ENCODE data around the gene INAVA.
A peak's percentile ranks its signal among the peaks of the same experiment; 100 is the strongest.

The INAVA gene, protein sequence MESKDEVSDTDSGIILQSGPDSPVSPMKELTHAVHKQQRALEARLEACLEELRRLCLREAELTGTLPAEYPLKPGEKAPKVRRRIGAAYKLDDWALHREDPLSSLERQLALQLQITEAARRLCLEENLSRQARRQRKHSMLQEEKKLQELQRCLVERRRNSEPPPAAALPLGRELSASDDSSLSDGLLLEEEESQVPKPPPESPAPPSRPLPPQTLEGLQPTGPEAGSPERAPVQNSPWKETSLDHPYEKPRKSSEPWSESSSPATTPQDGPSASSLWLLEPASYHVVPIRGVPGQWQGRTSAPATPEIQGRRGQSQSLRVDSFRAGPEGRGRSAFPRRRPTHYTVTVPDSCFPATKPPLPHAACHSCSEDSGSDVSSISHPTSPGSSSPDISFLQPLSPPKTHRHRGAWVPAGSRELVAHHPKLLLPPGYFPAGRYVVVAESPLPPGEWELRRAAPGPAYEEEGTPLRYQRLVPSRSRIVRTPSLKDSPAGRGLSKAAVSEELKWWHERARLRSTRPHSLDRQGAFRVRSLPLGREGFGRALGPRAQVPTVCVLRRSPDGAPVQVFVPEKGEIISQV

DNA sequence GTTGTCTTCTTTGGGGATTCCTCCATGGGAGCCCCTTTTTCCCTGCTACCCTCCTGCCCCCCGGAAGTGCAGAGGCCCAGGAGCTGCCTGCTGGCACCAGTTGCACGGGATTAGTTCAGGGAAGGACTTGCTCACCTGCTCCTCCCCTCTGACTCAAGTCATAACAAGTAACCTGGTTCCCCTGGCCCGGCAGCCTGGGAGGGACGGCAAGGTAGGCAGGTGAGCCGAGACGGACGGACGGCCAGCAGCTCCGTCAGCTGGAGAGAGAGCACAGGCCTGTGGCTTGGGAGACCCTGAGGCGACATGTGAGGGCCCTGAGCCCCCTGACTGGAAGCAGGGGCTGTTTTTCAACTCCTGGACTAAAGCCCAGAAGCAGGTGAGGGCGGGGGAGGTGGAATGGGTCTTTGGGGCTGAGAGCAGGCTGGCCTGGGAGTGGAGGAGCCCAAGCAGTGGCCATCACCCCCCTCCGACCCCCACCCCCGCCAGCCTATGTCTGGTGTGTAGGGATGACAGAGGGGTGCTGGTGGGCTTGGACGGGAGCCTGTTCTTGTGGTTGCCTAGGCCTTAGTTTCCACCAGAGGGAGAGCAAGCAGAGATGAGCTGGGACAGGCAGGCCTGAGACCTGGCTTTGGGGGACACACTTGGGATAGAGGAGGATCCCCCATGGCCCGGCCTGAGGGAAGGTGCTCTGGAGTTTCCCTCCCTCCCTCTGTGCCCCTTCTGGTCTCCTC lies at the start of gene INAVA:
Gene INAVA (plus strand): TSS at position 189 of the 731 bp plus-strand sequence. CDS start 3,501 bp downstream, outside the sequence.
- DNase-seq (ENCODE audit: low read depth in 2 of 2) = no peak

- DNase-seq (ENCODE audit: low read depth in 2 of 2) = no peak
Observed at GRCh38 chr1:200845360-200845759, 49.3 kb upstream of the INAVA start.

GRCh38 chr1:200846398-200846797 lies 48.3 kb upstream of the INAVA start:
- DNase-seq (ENCODE audit: low read depth in 2 of 2) = no peak

GRCh38 chr1:200849430-200849829 lies 45.3 kb upstream of the INAVA start:
- no peak for DNase-seq (ENCODE audit: low read depth in 2 of 2)

DNA sequence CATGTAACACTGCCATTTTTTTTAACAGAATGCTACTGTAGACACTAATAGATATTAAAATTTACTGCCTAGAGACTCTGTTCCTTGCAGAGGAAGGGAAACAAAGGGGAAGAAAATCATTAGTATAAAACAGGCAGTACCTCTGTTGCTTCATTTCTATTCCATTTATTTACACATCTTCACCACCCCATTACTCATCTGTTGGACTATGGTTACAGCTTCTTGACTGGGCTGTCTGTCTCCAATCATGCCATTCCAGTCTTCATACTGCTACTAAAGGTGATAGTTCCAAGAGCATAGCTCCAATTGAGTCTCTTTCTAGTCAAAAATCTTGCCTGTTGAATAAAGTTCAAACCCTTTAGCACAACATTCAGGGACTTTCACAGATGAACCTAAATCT lies 44.1 kb upstream of the INAVA start:
- DNase-seq (ENCODE audit: low read depth in 2 of 2) = no peak

GRCh38 chr1:200856716-200857357 lies 37.9 kb upstream of the INAVA start:
- no peak for DNase-seq (ENCODE audit: low read depth in 2 of 2)

GRCh38 chr1:200857804-200858203 lies 36.9 kb upstream of the INAVA start:
- no peak for DNase-seq (ENCODE audit: low read depth in 2 of 2)

GRCh38 chr1:200861937-200862647 lies 32.6 kb upstream of the INAVA start:
- no peak for DNase-seq (ENCODE audit: low read depth in 2 of 2)

DNA sequence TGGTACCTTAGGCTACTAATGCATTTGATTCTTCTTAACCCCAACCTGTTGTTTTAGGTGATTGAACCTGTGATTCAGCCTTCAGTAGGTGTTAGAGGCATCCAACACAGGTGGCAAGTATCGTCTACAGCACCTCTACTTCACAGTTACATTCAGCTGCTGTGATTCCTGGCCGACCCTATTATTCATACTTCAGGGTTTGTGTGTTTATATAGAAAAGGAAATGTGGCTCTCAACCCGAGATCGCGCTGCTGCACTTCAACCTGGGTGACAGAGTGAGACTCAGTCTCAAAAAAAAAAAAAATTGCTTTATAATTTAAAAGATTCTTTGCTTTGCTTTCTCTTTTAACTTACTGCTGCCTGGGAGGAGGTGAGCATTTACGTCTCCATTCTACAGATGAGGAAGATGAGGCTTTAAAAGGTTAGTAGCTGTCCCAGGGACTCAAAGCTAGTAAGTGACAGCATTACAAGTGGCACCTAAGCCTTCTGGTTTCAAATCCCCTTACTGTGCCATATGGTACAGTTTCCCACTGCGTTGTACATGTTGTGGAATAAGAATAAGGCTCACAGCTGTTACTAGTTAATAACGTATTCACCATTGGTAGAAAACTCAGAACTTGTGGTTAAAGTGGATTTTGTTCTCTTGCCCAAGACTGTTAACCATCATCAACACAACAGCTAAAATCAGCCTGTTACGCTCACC lies 31.8 kb upstream of the INAVA start:
- DNase-seq (ENCODE audit: low read depth in 2 of 2) = no peak

GRCh38 chr1:200866116-200866515 lies 28.6 kb upstream of the INAVA start:
- no peak for DNase-seq (ENCODE audit: low read depth in 2 of 2)

DNA sequence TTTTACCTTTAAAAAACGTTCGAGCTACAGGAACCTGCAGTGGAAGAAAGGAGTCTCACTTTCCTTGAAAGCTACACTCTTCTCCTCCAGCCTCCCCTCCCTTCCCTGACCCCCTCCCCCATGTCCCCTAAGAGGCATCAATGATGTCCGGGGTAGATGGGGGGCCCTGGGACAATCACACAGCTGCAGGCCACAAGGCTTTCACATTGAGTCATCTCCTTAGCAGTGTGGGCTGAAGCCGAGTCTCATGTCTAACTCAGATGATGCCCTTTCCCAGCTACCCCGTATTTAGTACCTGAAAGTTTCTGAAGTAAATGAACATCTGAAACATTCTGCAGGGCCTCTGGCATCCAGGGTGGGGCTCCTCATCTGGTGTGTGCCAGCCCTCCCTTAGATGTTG lies 28.2 kb upstream of the INAVA start:
- DNase-seq (ENCODE audit: low read depth in 2 of 2) = peak; percentile 32 to 57

DNA sequence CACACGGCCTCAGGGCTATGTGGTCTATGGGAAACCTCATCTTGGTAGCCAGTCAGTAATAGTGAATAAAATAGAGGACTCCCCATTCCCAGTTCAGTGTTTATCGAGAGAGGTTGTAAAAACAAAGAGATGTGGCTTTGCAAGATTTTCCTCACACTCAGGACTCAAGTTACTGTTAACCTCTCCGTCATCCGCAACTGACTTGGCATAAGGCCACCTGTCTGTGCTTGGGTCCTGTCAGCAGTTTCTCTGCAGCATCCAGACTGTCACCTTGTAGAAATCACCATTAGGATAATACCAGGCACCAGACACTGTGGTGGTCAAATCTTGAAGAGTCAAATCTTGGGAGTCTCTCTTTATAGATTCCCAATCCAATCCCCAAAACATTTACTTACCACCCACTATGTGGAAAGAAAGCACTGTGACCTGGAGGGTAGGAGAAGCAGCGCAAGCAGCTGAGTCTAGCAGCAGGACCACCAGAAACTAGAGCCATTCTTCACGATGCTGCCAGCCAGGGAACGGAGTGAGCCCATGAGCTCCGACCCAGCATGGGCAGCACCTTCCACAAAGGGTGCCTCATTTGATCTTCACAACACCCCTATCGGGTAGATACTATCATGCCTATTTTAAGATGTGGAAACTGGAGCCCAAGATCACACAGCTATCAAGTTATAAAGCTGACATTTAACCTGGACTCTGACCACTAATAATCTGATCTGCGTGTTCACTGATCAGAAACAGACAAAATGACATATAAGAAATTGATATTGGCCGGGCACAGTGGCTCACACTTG lies 27.5 kb upstream of the INAVA start:
- DNase-seq (ENCODE audit: low read depth in 2 of 2) = no peak

- no peak for DNase-seq (ENCODE audit: low read depth in 2 of 2)
Observed at GRCh38 chr1:200869376-200869752, 25.3 kb upstream of the INAVA start.

GRCh38 chr1:200869753-200870391 lies 24.8 kb upstream of the INAVA start:
- DNase-seq (ENCODE audit: low read depth in 2 of 2) = peak in 1 of 2 donors; percentile 26

DNA sequence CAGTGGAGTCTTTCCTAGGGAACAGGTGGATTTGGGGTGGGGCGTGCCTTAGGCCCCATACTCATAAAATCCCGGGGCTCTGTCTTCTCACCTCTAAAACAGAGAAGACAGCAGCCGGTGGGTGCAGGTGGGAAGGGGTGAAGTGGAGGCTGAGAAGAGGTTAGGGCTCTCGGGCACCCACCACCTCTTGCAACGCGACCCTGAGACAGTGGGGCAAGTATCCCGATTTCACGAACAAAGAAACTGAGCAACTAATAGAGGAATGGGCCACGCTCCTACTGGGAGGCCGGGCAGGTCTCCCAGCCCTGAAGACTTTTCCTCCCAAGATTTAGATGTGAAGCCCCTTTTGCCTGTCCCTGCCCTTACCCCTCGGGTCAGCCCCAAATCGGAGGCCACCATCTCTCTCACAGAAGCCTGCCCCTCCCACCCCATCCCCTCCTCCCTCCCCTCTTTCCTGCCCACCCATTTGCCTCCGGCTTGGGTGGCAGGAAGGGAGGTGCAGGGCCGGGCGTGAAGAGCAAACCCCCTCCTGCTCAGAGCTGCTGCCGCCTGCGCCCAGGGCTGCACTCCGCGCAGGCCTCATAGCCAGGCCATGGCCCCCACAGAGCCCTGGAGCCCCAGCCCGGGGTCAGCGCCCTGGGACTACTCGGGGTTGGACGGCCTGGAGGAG lies 22.1 kb upstream of the INAVA start, which contains the start of gene GPR25:
Gene GPR25 (plus strand): TSS at position 536 of the 670 bp plus-strand sequence. CDS start 57 bp downstream, at position 593.
- DNase-seq (ENCODE audit: low read depth in 2 of 2) = no peak

DNA sequence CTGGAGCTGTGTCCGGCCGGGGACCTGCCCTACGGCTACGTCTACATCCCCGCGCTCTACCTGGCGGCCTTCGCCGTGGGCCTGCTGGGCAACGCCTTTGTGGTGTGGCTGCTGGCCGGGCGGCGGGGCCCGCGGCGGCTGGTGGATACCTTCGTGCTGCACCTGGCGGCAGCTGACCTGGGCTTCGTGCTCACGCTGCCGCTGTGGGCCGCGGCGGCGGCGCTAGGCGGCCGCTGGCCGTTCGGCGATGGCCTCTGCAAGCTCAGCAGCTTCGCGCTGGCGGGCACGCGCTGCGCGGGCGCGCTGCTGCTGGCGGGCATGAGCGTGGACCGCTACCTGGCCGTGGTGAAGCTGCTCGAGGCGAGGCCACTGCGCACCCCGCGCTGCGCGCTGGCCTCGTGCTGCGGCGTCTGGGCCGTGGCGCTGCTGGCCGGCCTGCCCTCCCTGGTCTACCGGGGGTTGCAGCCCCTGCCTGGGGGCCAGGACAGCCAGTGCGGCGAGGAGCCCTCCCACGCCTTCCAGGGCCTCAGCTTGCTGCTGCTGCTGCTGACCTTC lies 21.5 kb upstream of the INAVA start:
- no peak for DNase-seq (ENCODE audit: low read depth in 2 of 2)

DNA sequence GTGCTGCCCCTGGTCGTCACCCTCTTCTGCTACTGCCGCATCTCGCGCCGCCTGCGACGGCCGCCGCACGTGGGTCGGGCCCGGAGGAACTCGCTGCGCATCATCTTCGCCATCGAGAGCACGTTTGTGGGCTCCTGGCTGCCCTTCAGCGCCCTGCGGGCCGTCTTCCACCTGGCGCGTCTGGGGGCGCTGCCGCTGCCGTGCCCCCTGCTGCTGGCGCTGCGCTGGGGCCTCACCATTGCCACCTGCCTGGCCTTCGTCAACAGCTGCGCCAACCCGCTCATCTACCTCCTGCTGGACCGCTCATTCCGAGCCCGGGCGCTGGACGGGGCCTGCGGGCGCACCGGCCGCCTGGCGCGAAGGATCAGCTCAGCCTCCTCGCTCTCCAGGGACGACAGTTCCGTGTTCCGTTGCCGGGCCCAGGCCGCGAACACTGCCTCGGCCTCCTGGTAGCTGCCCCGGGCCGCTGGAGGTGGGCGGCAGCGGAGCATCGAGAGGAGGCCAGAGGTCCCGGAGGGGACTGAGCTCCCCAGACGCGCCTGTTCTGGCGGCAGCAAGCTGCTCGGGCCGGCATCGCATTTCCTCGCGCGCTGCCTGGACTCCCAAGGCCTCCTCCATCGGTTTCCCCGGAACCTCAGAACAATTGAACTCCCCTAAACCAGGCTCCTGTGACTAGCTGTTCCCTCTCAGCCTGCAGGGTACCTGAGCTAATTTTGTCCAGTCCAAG lies 20.9 kb upstream of the INAVA start:
- no peak for DNase-seq (ENCODE audit: low read depth in 2 of 2)

DNA sequence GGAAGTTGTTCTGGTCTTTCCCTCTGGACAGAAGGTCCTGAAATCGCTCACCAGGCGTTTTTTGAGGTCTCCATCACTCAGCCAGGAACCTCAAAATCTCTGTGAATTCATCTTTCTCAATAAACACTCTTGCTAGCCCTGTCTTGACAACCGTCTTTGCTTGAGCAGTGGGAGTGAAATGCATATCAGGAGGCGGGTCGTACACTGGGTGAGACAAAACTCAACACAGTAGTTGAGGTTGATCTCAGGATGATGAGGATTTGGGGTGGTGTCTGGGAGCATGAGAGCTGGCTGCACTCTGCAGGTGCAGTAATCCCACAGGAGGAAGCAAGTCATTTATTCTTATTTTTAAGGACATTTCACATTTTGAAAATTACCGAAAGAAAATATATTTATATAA lies 20.0 kb upstream of the INAVA start:
- no peak for DNase-seq (ENCODE audit: low read depth in 2 of 2)

Measured in stimulated activated CD4-positive, alpha-beta T cell treated with anti-CD3 and anti-CD28 coated beads, Interleukin-4, amount 100 ng/mL, for 48 hours (primary cell).